Adrenal gland (tissue), 5 donors: ENCODE measurements around the gene LAMA2.

Experiments used
- CTCF ChIP-seq, 6 experiments: fragments of 450-650 bp in 4 of 6; fragments of 200-600 bp in 2 of 6; sonication (generic) in 1 of 6; IDR thresholded peaks; 1 replicate in 5 of 6; 2 replicates in 1 of 6; pipeline versions ENCODE4 v1.5.1 to v1.8.0; 2016 to 2021; ENCODE audit warnings: antibody characterized with exemption in 6 of 6, mild to moderate bottlenecking in 2 of 6, moderate library complexity in 1 of 6
- POLR2A ChIP-seq, 2 donors: fragments of 450-650 bp; IDR thresholded peaks; one replicate each; pipeline ENCODE4 v1.6.1; 2017; ENCODE audit warnings: antibody characterized with exemption in 2 of 2, mild to moderate bottlenecking in 2 of 2, moderate library complexity in 1 of 2
- donor health status: DM: no; HTN: no; CAD: no.

- TF ChIP-seq CTCF (IDR thresholded peaks at IDR 0.05), result no peak
- no peak for TF ChIP-seq POLR2A (IDR thresholded peaks at IDR 0.05)
Measured at GRCh38 chr6:129417416-129418086, 534.6 kb downstream of the LAMA2 start.
